Vagina (tissue), 2 donors: Measurements from ENCODE around the gene FAM161B. TPM values are rescaled to one million over a fixed set of nuclear protein-coding genes. Genes with fewer than 3 reads are reported as not detected.

Experiments used
- DNase-seq, 2 donors: peaks; one replicate each; pipeline ENCODE4 v3.0.0-alpha.2; 2017; ENCODE audit errors: extremely low spot score in 2 of 2
- H3K27ac ChIP-seq: fragments of 200-600 bp; sonication (generic); one replicate; pipeline ENCODE4 v1.5.1; 2019
- H3K27me3 ChIP-seq: fragments of 200-600 bp; sonication (generic); one replicate; pipeline ENCODE4 v1.5.1; 2019
- H3K36me3 ChIP-seq, 2 donors: fragments of 200-600 bp; sonication (generic); one replicate each; pipeline ENCODE4 v1.5.1; 2017 to 2019
- H3K4me1 ChIP-seq: fragments of 200-600 bp; sonication (generic); one replicate; pipeline ENCODE4 v1.5.1; 2019
- H3K4me3 ChIP-seq, 2 donors: fragments of 200-600 bp; sonication (generic); 1 replicate in 1 of 2; 2 replicates in 1 of 2; pipeline ENCODE4 v1.5.1; 2016 to 2019
- H3K9me3 ChIP-seq: fragments of 200-600 bp; sonication (generic); one replicate; pipeline ENCODE4 v1.5.1; 2019
- POLR2A ChIP-seq, 2 donors: fragments of 450-650 bp; IDR thresholded peaks; one replicate each; pipeline ENCODE4 v1.6.1; 2017; ENCODE audit warnings: antibody characterized with exemption in 2 of 2, mild to moderate bottlenecking in 2 of 2, moderate library complexity in 2 of 2
- POLR2AphosphoS5 ChIP-seq, 2 donors: sonication (generic); formaldehyde crosslinking; IDR thresholded peaks; one replicate each; pipeline ENCODE4 v1.9.0; 2017; ENCODE audit warnings: antibody characterized with exemption in 2 of 2, mild to moderate bottlenecking in 2 of 2, low read depth in 1 of 2; ENCODE audit not compliant: insufficient read depth in 1 of 2
- intact Hi-C: fragments of 100-400 bp; cut with DNase I; formaldehyde crosslinking; loops from one replicate; pipeline ENCODE4 v1.15.1; 2023
- total RNA-seq: library from RNA; depleted of rRNA; stranded (reverse); fragments of >200 nt; gene quantifications from one replicate; pipeline ENCODE4 v1.2.3, GENCODE V29; 2016
- TF ChIP-seq, protein P1 (sequence below), 3 experiments: fragments of 450-650 bp in 2 of 3; fragments of 200-600 bp in 1 of 3; sonication (generic) in 1 of 3; IDR thresholded peaks; one replicate each; pipeline ENCODE4 v1.5.1; 2017 to 2019; ENCODE audit warnings: antibody characterized with exemption in 3 of 3, mild to moderate bottlenecking in 2 of 3, moderate library complexity in 2 of 3

The FAM161B gene
- total RNA-seq, 1 donor from 2014 or later = 5.2 TPM

DNA sequence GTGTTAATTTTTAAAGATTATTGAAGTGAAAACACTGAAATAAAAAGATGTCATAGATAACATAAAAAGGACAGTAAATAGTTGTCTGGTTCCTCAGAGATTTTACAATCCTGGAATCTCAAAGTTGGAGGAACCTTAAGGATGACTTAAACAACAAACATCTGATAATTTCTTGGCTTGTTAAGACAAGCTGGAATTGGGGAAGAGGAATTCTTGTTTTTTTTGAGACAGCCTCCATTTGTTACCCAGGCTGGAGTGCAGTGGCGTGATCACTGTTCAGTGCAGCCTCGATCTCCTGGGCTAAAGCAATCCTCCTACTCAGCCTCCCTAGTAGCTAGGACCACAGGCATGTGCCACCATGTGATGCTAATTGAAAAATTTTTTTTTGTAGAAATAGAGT lies 60.9 kb downstream of the FAM161B start:
- DNase-seq = no peak
- intact Hi-C loops = no loop called here
- Histone ChIP-seq H3K27me3 (no peaks in the 10 kb centered on the region), H3K36me3 (peaks cover 0 to 5% of the 10 kb centered on the region in 2 donors), H3K9me3 (no peaks in the 10 kb centered on the region), H3K27ac (no peak overlapping the region), H3K4me3 (no peak overlapping the region), H3K4me1 (peaks cover 42% of the 10 kb centered on the region)
- TF ChIP-seq POLR2AphosphoS5 (IDR thresholded peaks at IDR 0.05; ENCODE audit: insufficient read depth in 1 of 2, low read depth in 1 of 2) = no peak
- TF ChIP-seq, protein P1, sequence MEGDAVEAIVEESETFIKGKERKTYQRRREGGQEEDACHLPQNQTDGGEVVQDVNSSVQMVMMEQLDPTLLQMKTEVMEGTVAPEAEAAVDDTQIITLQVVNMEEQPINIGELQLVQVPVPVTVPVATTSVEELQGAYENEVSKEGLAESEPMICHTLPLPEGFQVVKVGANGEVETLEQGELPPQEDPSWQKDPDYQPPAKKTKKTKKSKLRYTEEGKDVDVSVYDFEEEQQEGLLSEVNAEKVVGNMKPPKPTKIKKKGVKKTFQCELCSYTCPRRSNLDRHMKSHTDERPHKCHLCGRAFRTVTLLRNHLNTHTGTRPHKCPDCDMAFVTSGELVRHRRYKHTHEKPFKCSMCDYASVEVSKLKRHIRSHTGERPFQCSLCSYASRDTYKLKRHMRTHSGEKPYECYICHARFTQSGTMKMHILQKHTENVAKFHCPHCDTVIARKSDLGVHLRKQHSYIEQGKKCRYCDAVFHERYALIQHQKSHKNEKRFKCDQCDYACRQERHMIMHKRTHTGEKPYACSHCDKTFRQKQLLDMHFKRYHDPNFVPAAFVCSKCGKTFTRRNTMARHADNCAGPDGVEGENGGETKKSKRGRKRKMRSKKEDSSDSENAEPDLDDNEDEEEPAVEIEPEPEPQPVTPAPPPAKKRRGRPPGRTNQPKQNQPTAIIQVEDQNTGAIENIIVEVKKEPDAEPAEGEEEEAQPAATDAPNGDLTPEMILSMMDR (IDR thresholded peaks at IDR 0.05) = no peak
- TF ChIP-seq POLR2A (IDR thresholded peaks at IDR 0.05) = no peak

DNA sequence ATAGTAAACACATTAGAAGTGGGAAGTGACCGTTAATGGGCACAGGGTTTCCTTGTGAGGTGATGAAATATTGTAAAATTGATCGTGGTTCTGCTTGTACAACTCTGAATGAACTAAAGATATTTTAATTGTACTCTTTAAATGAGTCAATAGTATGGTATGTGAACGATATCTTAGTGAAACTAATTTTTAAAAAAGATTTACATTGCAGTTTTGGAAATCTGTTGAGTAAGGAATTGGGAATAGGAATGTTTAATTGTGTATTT lies 61.5 kb downstream of the FAM161B start:
- H3K36me3 ChIP-seq = no peaks in the 10 kb centered on the region
- no peaks in the 10 kb centered on the region for H3K27me3 ChIP-seq
- no peak for TF ChIP-seq POLR2A (IDR thresholded peaks at IDR 0.05)
- TF ChIP-seq POLR2AphosphoS5 (IDR thresholded peaks at IDR 0.05; ENCODE audit: insufficient read depth in 1 of 2, low read depth in 1 of 2) = no peak
- TF ChIP-seq, protein P1 (IDR thresholded peaks at IDR 0.05) = no peak
- intact Hi-C loops = no loop called here
- peaks cover 42% of the 10 kb centered on the region for H3K4me1 ChIP-seq
- H3K4me3 ChIP-seq = no peak overlapping the region
- H3K9me3 ChIP-seq = no peaks in the 10 kb centered on the region
- no peak for DNase-seq
- H3K27ac ChIP-seq = no peak overlapping the region

DNA sequence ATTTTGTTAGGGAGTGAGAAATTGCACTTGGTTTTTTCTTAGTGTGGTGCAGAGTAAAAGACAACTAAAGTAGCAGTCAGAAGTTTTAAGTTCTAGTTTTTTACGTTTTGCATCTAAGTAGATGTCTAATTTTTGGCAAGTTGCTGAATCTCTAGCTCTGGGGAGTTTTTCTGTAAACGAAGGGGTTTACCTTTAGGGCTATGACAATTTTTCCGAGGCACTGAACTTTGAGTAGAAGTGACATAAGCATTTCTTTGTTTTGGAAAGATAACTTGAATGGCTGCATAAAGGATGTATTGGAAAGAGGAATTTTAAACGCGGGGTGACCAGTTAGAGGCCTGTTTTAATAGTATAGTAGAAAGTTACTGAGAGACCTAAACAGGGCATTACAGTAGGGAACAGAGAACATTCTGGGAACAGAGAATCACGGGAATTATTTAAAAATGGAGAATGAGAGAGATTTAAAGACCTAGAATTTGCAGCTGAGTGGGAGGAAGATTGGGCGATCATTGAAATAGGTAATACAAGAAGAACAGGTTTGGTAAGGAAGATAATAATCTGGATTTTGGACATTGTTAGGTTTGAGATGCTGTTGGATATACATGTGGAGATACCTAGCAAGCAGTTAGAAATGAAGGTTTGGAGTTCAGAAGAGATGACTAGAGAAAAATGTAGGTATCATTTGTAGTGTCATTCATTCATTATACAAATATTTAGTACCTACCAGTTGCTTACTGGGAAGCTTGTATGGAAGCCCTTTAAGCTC lies 62.0 kb downstream of the FAM161B start:
- no peak for DNase-seq
- intact Hi-C loops = no loop called here
- Histone ChIP-seq H3K27ac (peak overlapping the region; percentile 98), H3K4me1 (peaks cover 42% of the 10 kb centered on the region), H3K36me3 (no peaks in the 10 kb centered on the region), H3K9me3 (no peaks in the 10 kb centered on the region), H3K4me3 (peak overlapping the region; percentile 83 to 97), H3K27me3 (no peaks in the 10 kb centered on the region)
- no peak for TF ChIP-seq POLR2A (IDR thresholded peaks at IDR 0.05)
- TF ChIP-seq, protein P1 (IDR thresholded peaks at IDR 0.05) = no peak
- no peak for TF ChIP-seq POLR2AphosphoS5 (IDR thresholded peaks at IDR 0.05; ENCODE audit: insufficient read depth in 1 of 2, low read depth in 1 of 2)

DNA sequence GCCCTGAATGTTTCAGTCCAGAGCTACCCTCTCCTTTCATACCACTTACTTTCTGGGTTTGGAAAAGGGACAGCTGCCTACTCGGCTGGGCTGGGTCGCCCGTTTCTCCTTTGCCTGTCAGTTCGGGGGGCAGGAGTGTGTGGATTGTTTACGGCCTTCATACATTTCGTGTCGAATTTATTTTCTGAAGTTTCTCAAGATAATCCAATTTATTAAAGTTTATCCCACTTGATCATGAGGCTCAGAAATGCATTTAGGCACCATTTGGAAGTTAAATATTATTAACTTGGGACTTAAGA lies 62.6 kb downstream of the FAM161B start:
- Histone ChIP-seq H3K4me1 (peaks cover 42% of the 10 kb centered on the region), H3K9me3 (no peaks in the 10 kb centered on the region), H3K27me3 (no peaks in the 10 kb centered on the region), H3K4me3 (peak overlapping the region; percentile 83 to 97), H3K27ac (peak overlapping the region; percentile 98), H3K36me3 (no peaks in the 10 kb centered on the region)
- intact Hi-C loops = no loop called here
- DNase-seq = no peak
- TF ChIP-seq POLR2AphosphoS5 (IDR thresholded peaks at IDR 0.05; ENCODE audit: insufficient read depth in 1 of 2, low read depth in 1 of 2) = no peak
- TF ChIP-seq, protein P1 (IDR thresholded peaks at IDR 0.05) = no peak
- no peak for TF ChIP-seq POLR2A (IDR thresholded peaks at IDR 0.05)

DNA sequence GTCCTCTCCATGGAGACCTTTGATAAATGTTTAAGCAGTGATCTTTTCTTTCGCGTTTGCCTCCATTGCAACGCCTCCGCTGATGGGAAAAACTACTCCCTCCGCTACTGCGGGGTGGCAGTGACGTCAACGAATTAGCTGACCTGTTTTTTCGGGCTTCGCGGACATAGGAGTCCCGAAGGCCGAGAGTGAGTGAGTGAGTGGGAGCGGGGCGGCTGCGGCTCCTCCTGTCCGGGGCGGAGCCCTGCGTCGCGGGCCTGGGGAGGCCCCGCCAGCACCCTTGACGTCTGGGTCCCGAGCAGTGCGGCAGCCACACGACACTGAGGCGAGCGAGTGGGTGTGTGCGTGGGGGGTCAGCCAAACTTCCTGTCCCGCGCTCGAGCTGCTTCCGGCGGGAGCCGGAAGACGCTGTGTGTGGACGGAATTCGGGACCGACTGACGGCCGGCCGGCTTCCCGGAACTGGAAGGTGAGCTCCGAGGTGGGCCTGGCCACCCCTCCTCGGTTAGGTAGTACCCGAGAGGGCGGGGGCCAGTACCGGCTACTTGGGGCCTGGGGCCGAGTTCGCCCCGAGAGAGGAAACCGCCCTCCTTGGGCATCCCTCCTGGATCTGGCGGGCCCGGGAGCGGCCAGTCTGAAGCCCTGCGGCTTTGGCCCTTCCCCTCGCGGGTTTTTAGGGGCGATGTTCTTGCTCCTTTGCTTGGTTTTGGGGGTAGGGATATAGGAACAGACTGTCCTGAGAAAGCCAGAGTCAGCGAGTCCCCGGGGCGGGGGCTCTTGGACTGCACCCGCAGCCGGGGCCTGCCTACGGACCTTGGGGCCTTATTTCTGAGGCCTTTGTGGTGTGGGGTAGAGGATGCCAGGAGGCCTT lies 63.2 kb downstream of the FAM161B start, which contains the start of gene ZNF410:
ZNF410 (plus strand) TSS at position 411 of the 869 bp plus-strand sequence. CDS start 5,317 bp downstream, outside the sequence.
- H3K36me3 ChIP-seq = no peaks in the 10 kb centered on the region
- TF ChIP-seq POLR2A (IDR thresholded peaks at IDR 0.05) (peak in 1 of 2 donors; percentile 40), POLR2AphosphoS5 (IDR thresholded peaks at IDR 0.05; ENCODE audit: insufficient read depth in 1 of 2, low read depth in 1 of 2) (peak; percentile 91 to 95)
- TF ChIP-seq, protein P1 (IDR thresholded peaks at IDR 0.05) = no peak
- peak within 1 kb of the TSS; percentile 83 to 97 for H3K4me3 ChIP-seq
- H3K4me1 ChIP-seq = peaks cover 39% of the 10 kb centered on the region
- H3K27ac ChIP-seq = peak within 1 kb of the TSS; percentile 98
- intact Hi-C loops = no loop called here
- H3K9me3 ChIP-seq = no peaks in the 10 kb centered on the region
- peak; percentile 96 for DNase-seq
- H3K27me3 ChIP-seq = no peaks in the 10 kb centered on the region
